Endodermal cell (in vitro differentiated cells): Measurements from ENCODE around the gene FRMPD2. TPM values are rescaled to one million over a fixed set of nuclear protein-coding genes. Genes with fewer than 3 reads are reported as not detected.

Experiments
- DNase-seq: peaks from one replicate; pipeline ENCODE4 v3.0.0-alpha.2; 2017
- H3K27ac ChIP-seq: 2 replicates; pipeline ENCODE4 v1.5.1; 2013; ENCODE audit warnings: mild to moderate bottlenecking, low read depth, low read length, moderate library complexity
- H3K27me3 ChIP-seq: 2 replicates; pipeline ENCODE4 v1.6.1; 2013; ENCODE audit warnings: mild to moderate bottlenecking, low read length, moderate library complexity; ENCODE audit not compliant: insufficient read depth, control insufficient read depth, poor library complexity, severe bottlenecking
- H3K36me3 ChIP-seq: 2 replicates; pipeline ENCODE4 v1.7.0; 2013; ENCODE audit warnings: mild to moderate bottlenecking, low read length, moderate library complexity; ENCODE audit not compliant: control insufficient read depth, insufficient read depth
- H3K4me1 ChIP-seq: one replicate; pipeline ENCODE4 v1.7.0; 2013; ENCODE audit warnings: low read length; ENCODE audit not compliant: control insufficient read depth, insufficient read depth
- H3K4me3 ChIP-seq: 2 replicates; pipeline ENCODE4 v1.5.1; 2013; ENCODE audit warnings: mild to moderate bottlenecking, low read length, moderate library complexity
- H3K9ac ChIP-seq: 2 replicates; pipeline ENCODE4 v1.6.1; 2013; ENCODE audit warnings: mild to moderate bottlenecking, low read length, moderate library complexity; ENCODE audit not compliant: poor library complexity, severe bottlenecking; ENCODE audit errors: extremely low read depth
- H3K9me3 ChIP-seq: 2 replicates; pipeline ENCODE4 v1.6.1; 2013; ENCODE audit warnings: mild to moderate bottlenecking, low read length, moderate library complexity; ENCODE audit not compliant: control insufficient read depth
- H3K27ac Mint-ChIP-seq: 2 replicates; pipeline ENCODE4 v1.8.0; 2020; ENCODE audit warnings: mixed read lengths
- H3K27me3 Mint-ChIP-seq: 2 replicates; pipeline ENCODE4 v1.8.0; 2021; ENCODE audit warnings: mild to moderate bottlenecking, mixed read lengths; ENCODE audit not compliant: insufficient read depth
- H3K36me3 Mint-ChIP-seq: 2 replicates; pipeline ENCODE4 v1.8.0; 2020; ENCODE audit warnings: low read depth, mixed read lengths
- H3K4me1 Mint-ChIP-seq: 2 replicates; pipeline ENCODE4 v1.8.0; 2020; ENCODE audit warnings: mixed read lengths
- H3K4me3 Mint-ChIP-seq: 2 replicates; pipeline ENCODE4 v1.8.0; 2020; ENCODE audit warnings: mild to moderate bottlenecking, moderate library complexity, mixed read lengths
- H3K9me3 Mint-ChIP-seq: 2 replicates; pipeline ENCODE4 v1.8.0; 2020; ENCODE audit warnings: mild to moderate bottlenecking, mixed read lengths
- CTCF ChIP-seq: fragments of 200-600 bp; sonication (generic); conservative IDR thresholded peaks from 2 replicates; pipeline ENCODE4 v1.5.0; 2021; ENCODE audit warnings: antibody characterized with exemption, mild to moderate bottlenecking
- WGBS, 2 experiments: methylation state at CpG; one replicate each; pipeline versions ENCODE4 v1.1.5 to v1.1.7; 2013; ENCODE audit warnings: missing lambda C conversion rate in 2 of 2, mixed read lengths in 1 of 2; ENCODE audit not compliant: insufficient coverage in 1 of 2, insufficient read length in 1 of 2; 5-methylcytosine and 5-hydroxymethylcytosine counted together
- total RNA-seq, 2 donors: library from RNA; stranded (reverse); fragmentation: NEBNext Ultra II Directional in 1 of 2; extraction: Animal tissue kit (Norgen Biotek cat#: 25700) in 1 of 2; gene quantifications; 2 replicates in 1 of 2; 3 replicates in 1 of 2; pipeline ENCODE4 v1.2.1, GENCODE V29; 2021

Gene FRMPD2
- total RNA-seq, 2 donors from 2014 or later = 0.44 to 1.5 TPM

DNA sequence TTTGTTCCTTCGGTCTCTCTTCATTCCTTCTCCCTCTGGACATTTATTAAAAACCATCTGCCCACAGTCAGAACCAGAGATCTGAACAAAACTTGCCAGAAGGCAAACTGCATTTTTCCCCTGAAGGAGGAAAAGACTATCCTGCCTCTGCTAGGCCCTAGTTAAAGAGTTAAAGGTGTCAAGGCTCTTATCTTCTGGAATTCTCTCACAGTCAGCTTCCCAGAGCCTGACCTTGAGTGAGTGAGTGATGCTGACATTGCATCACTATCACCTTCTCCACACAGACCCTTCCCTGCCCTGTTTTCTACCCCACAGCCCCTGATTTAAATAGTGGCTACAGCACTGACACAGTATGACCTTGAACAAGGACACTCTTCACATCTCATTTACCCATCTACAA, 16.4 kb downstream of the FRMPD2 start:
- no peaks in the 10 kb centered on the region for H3K36me3 ChIP-seq
- TF ChIP-seq CTCF = no peak
- Mint-ChIP-seq H3K9me3 (no peaks in the 10 kb centered on the region), H3K4me3 (no peak overlapping the region), H3K27ac (peak overlapping the region; percentile 65), H3K4me1 (peaks cover 16% of the 10 kb centered on the region), H3K27me3 (peaks cover 3% of the 10 kb centered on the region), H3K36me3 (no peaks in the 10 kb centered on the region)
- WGBS, 2 experiments = 88% methylated on average over 1 of the region's 1 CpG; no CpG with 5 or more reads in 1 of the 2 experiments
- peaks cover 12% of the 10 kb centered on the region for H3K4me1 ChIP-seq
- H3K4me3 ChIP-seq = no peak overlapping the region
- no peaks in the 10 kb centered on the region for H3K9me3 ChIP-seq
- H3K9ac ChIP-seq = no peak overlapping the region
- H3K27me3 ChIP-seq = no peaks in the 10 kb centered on the region
- no peak overlapping the region for H3K27ac ChIP-seq
- DNase-seq = peak; percentile 57

DNA sequence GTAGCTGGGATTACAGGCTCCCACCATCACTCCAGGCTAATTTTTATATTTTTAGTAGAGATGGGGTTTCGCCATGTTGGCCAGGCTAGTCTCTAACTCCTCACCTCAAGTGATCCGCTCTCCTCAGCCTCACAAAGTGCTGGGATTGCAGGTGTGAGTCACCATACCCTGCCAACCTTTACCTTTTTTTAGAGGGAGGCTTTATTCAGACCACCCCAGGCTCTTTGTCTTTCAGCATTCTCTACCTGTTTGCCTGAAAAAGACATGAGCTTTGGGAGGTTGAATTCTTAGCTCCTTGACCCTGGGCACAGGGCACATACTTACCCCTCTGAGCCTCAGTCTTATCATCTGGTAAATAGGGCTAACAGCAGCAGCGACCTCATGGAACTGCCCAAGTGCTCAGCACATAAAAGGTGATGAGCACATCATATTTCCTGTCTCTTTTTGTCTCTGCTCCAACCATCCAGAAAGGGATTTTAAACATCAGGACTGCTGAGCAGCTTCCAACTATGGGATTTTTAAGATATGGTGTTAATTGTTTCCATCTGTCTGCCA, 17.0 kb downstream of the FRMPD2 start:
- no peak overlapping the region for H3K27ac ChIP-seq
- H3K27me3 ChIP-seq = no peaks in the 10 kb centered on the region
- Mint-ChIP-seq H3K36me3 (no peaks in the 10 kb centered on the region), H3K9me3 (no peaks in the 10 kb centered on the region), H3K27ac (peak overlapping the region; percentile 65), H3K4me3 (no peak overlapping the region), H3K27me3 (peaks cover 3% of the 10 kb centered on the region), H3K4me1 (peaks cover 16% of the 10 kb centered on the region)
- DNase-seq = peak; percentile 44
- peaks cover 12% of the 10 kb centered on the region for H3K4me1 ChIP-seq
- H3K36me3 ChIP-seq = no peaks in the 10 kb centered on the region
- TF ChIP-seq CTCF = no peak
- H3K9ac ChIP-seq = no peak overlapping the region
- H3K9me3 ChIP-seq = no peaks in the 10 kb centered on the region
- H3K4me3 ChIP-seq = no peak overlapping the region
- 90 to 94% methylated on average over 2 to 3 of the region's 3 CpGs for WGBS, 2 experiments

DNA sequence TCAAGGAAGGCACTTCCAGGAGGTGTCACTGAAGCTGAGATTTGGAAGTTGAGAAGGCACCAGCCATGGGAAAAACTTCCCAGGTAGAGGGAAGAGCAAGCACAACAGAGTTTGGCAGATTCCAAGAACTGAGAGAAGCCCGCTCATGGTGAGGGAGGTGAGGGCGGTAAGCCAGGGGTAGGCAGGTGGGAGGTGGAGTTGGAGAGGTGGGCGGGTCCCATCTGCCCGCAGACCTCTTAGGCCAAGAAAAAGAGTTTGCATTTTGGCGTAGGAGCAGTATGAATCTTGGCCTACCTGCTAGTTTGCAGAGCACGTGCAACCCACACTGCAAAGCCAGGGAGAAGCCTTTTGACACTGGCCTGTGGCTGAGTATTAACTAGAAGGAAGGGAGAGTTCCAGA, 18.8 kb downstream of the FRMPD2 start:
- 88 to 89% methylated on average over 6 of the region's 6 CpGs for WGBS, 2 experiments
- no peak overlapping the region for H3K27ac Mint-ChIP-seq
- H3K4me1 Mint-ChIP-seq = peaks cover 23% of the 10 kb centered on the region
- Histone ChIP-seq H3K27ac (no peak overlapping the region), H3K9ac (no peak overlapping the region), H3K9me3 (no peaks in the 10 kb centered on the region), H3K27me3 (no peaks in the 10 kb centered on the region), H3K4me1 (peaks cover 12% of the 10 kb centered on the region), H3K36me3 (no peaks in the 10 kb centered on the region), H3K4me3 (no peak overlapping the region)
- H3K4me3 Mint-ChIP-seq = no peak overlapping the region
- no peaks in the 10 kb centered on the region for H3K36me3 Mint-ChIP-seq
- no peak for DNase-seq
- no peak for TF ChIP-seq CTCF
- no peaks in the 10 kb centered on the region for H3K27me3 Mint-ChIP-seq
- H3K9me3 Mint-ChIP-seq = no peaks in the 10 kb centered on the region
